Measurements from ENCODE around the gene NADSYN1. TPM values are rescaled to one million over a fixed set of nuclear protein-coding genes. Genes with fewer than 3 reads are reported as not detected.

The NADSYN1 gene
- total RNA-seq, 1 donor from 2014 or later: 22.1 TPM

- no peak for ATAC-seq
- no peak for DNase-seq (ENCODE audit: missing footprints)
- intact Hi-C loops (cut with DNase I): loop anchor here (10.0 kb wide), 1 partner anchor 494 kb away; the partner anchor contains the start of genes RNF121 and XNDC1N
Measured at GRCh38 chr11:71431271-71431670, 21.7 kb upstream of the NADSYN1 start.

DNA sequence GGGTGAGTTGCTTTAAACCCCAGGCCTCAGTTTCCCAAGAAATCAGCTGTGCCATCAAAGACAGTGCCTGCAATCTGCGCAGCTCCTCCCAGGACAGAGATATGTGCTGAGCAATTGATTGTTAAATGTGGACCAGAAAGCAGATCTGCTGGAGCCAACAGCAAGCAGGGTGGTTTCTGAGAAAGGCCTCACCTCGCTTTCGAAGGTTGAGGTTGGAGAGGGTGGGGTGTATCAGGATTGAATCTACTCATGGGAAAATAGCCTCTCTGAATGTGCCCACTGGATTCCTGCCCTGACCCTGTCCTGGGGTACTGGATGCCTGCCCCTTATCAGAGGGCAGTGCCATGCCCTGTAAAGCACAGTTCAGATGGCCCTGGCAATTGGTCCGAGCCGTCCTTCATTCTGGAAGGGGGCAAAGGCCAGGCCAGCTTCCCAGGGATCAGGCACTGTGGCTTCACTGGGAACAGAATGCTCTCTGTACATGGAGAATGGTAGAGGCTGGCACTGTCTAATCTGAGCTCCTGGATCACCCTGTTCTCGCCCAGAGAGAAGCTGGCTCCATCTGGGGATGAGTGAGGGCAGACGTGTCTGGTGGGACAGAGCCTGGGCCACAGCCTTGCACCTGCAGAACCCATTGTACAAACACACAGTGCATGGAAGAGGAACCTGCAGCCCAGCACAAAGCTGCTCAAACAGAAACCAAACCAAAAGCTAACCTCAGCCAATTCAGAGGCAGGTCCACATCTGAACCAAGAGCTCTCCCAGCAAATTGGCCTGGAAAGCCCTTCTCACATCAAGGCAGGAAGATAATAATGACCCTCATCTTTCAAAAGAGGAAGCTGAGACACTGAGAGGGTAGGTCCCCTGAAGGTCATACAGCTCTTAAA lies 20.0 kb upstream of the NADSYN1 start:
- DNase-seq (ENCODE audit: missing footprints) (no peak), ATAC-seq (peak; percentile 73)
- intact Hi-C loops (cut with DNase I): loop anchor here (10.0 kb wide), 1 partner anchor 492 kb away; the partner anchor contains the start of genes RNF121 and XNDC1N

GRCh38 chr11:71433648-71434450 lies 19.2 kb upstream of the NADSYN1 start:
- DNase-seq (ENCODE audit: missing footprints): peak; percentile 84
- intact Hi-C loops (cut with DNase I): loop anchor here (10.0 kb wide), 1 partner anchor 491 kb away; the partner anchor contains the start of genes RNF121 and XNDC1N
- ATAC-seq: peak; percentile 65

- intact Hi-C loops (cut with DNase I): loop anchor here (10.0 kb wide), 1 partner anchor 490 kb away; the partner anchor contains the start of genes RNF121 and XNDC1N
- ATAC-seq: no peak
- no peak for DNase-seq (ENCODE audit: missing footprints)
Measured at GRCh38 chr11:71434576-71435130, 18.4 kb upstream of the NADSYN1 start.

DNA sequence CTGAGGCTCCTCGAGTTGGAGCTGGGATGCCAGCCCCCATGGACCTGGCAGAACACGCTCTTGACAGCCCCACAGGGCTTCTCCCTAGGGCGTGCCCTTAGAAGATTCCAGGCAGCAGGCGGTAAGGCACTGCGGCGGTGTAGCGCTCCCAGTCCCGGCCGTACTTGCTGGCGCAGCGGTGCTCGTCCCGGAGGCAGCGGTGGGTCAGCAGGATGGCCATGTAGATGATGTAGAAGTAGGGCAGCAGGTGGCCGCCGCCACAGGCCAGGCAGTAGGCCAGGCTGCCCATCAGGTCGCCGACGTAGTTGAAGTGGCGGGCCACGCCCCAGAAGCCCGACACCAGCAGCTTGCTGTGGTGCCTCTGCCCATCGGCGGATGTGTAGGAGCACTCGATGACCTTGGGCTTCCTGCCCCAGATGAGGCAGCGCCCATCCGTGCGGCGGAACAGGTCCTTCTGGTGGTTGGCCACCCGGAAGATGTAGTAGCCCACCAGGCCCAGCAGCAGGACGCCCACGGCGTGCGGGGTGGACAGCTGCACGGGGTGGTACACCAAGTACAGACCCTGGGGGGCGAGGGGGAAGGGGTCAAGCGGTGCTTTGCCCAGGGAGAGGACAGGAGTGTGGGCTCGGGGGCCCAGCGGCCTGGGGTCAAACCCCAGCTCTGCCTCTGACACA lies 17.6 kb upstream of the NADSYN1 start:
- intact Hi-C loops (cut with DNase I): loop anchor here (10.0 kb wide), 1 partner anchor 489 kb away; the partner anchor contains the start of genes RNF121 and XNDC1N

DNA sequence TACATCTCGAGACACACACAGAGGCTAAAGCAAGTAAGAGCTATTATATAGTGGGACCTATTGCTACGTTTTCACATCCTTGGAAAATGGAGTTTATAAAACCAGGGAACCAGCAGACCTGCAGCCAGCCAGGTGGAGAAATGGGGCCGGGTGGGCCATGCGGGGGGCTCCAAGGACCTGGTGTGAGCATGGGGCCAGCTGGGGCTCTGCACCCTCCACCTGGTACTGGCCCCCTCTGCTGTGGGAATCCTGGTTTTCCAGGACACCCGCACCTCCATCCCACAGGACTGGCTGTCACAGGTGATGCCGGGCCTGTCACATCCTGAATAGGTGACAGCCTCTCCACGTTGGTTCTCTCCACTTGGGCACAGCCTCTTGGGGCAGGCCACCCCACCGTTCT lies 16.1 kb upstream of the NADSYN1 start:
- DNase-seq (ENCODE audit: missing footprints) (no peak), ATAC-seq (no peak)
- intact Hi-C loops (cut with DNase I): loop anchor here (10.0 kb wide), 1 partner anchor 488 kb away; the partner anchor contains the start of genes RNF121 and XNDC1N

More for the DNA sequence above, 17.6 kb upstream of the NADSYN1 start:
- no peak for ATAC-seq
- DNase-seq (ENCODE audit: missing footprints): no peak

DNA sequence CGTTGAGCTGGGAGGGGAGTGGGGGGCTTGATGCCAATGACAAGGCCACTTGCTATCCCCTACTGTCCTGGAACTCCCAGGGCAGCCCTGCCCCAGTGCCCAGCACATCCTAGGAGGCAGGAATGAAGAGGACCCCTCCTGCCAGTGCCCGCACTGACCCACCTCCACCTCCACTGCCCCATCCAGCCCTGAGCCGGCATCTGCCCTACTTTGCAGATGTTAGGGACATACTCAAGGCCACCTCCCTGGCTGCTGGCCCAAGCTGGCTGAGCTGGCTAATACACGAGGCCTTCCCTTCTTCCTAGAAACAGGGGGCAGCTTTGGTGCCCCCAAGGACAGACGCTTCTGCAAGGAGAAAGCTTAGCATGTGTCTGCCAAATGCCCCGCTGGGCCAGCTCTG lies 15.6 kb upstream of the NADSYN1 start:
- intact Hi-C loops (cut with DNase I): loop anchor here (10.0 kb wide), 1 partner anchor 487 kb away; the partner anchor contains the start of genes RNF121 and XNDC1N
- ATAC-seq (no peak), DNase-seq (ENCODE audit: missing footprints) (peak; percentile 71)

DNA sequence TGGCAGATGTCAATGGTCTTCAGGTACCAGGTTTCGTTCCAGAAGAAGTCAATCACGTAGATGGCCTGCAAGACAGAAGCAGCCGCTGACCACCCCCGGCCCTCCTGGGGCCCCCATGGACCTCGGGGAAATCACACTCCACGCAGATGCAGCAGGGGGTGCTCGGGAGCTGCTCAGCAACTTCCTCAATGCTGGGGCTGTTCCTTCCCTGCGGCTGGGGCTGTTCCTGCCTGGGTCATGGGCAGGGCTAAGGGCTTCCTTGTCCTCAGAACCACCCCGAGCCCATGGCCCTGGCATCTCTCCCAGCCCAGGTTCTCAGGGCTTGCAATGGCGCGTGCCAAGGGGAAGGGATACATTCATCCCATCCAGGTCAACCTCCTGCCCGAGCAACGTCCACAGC lies 15.1 kb upstream of the NADSYN1 start:
- DNase-seq (ENCODE audit: missing footprints) (no peak), ATAC-seq (no peak)
- intact Hi-C loops (cut with DNase I): loop anchor here (10.0 kb wide), 1 partner anchor 487 kb away; the partner anchor contains the start of genes RNF121 and XNDC1N

GRCh38 chr11:71438650-71439049 lies 14.4 kb upstream of the NADSYN1 start:
- DNase-seq (ENCODE audit: missing footprints): no peak
- intact Hi-C loops (cut with DNase I): loop anchor here (10.0 kb wide), 1 partner anchor 486 kb away; the partner anchor contains the start of genes RNF121 and XNDC1N
- ATAC-seq: no peak

GRCh38 chr11:71440021-71440755 lies 12.8 kb upstream of the NADSYN1 start:
- intact Hi-C loops (cut with DNase I): no loop called here
- DNase-seq (ENCODE audit: missing footprints) (no peak), ATAC-seq (no peak)

DNA sequence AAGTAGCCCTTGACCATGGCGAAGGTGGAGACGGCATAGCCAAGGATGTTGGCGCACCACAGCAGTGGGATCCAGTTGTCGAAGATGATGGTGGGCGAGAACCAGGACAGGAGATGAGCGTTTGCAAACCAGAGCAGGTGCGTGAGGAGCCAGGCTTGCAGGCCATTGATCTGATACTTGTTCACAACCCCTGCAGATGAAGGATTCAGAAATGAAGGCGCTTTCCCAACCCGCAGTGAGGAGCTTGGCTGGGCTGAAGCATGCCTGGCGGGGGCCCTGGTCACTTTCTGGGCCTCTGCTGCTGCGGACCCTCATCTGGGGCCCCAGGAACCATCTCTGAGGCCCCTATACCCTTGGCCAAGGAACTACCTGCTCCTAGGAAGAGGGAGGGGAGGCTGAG lies 11.8 kb upstream of the NADSYN1 start:
- ATAC-seq (no peak), DNase-seq (ENCODE audit: missing footprints) (no peak)
- intact Hi-C loops (cut with DNase I): no loop called here

GRCh38 chr11:71442123-71442522 lies 10.9 kb upstream of the NADSYN1 start:
- intact Hi-C loops (cut with DNase I): no loop called here
- ATAC-seq: no peak
- DNase-seq (ENCODE audit: missing footprints): no peak

DNA sequence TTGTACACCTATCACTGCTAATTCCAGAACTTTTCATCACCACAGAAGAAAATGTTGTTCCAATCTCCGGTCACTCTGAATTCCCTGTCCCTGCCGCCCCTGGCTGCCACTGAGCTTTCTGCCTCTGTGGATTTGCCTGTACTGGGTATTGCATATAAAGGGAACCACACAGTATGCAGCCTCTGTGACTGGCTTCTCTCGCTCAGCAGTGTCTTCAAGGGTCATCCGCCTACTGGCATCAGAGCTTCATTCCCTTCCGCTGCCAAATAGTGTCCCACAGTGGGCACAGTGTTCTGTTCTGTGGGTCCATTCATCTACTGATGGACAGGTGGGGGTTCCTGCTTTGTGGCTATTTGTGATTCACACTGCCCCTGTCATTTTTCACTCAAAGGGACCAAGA lies 10.1 kb upstream of the NADSYN1 start:
- intact Hi-C loops (cut with DNase I): no loop called here
- ATAC-seq (no peak), DNase-seq (ENCODE audit: missing footprints) (no peak)

DNA sequence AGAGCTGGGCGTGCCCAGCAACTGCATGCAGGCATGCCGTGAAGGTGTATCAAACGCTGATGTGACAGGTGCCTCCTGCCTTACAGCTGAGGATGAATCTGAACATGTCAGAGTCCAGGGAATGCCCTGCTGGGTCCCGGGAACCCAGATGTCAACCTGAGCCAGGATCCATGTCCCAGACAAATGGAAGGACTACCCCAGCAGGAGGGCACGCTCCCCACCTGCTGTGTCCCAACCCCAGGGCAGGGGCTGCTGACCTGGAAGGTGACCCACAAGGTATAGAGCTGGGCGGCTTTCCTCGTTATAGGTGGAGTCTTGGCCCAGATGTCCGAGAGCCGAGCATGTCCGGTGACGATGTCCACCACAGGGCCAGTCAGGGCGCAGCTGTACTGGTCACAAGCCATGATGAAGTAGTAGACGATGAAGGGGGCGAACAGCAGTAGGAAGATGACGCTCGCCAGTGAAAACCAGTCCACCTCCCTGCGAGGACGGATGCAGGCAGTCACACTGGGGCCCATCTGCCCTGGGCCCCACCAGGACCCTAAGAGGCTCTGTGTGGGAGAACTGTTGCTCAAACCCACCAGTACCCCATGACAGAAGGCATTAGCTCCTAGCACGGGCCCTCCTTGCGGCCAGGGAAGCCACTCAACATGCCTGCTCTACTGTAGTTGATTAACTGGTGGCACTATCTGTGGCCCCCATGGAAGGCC lies 9.1 kb upstream of the NADSYN1 start:
- DNase-seq (ENCODE audit: missing footprints) (no peak), ATAC-seq (no peak)
- intact Hi-C loops (cut with DNase I): no loop called here

DNA sequence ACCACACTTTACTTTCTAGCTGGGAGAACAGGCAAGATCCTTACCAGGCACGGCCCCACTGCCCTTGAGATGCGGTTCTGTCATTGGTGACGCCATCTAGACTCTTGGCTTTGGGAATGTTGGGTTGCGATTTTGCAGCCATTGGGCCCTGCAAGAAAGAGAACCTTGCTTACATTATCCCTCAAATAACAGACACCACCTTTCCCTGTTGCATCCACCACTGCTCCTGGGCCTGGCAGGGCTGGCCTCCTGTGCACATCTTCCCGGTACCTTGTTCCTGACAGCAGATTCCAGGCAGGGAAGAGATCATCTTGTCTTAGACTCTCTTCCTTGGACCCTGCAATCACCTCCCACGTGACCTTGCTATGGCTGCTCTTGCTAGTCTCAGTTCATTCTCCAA lies 8.2 kb upstream of the NADSYN1 start:
- DNase-seq (ENCODE audit: missing footprints) (no peak), ATAC-seq (no peak)
- intact Hi-C loops (cut with DNase I): no loop called here

DNA sequence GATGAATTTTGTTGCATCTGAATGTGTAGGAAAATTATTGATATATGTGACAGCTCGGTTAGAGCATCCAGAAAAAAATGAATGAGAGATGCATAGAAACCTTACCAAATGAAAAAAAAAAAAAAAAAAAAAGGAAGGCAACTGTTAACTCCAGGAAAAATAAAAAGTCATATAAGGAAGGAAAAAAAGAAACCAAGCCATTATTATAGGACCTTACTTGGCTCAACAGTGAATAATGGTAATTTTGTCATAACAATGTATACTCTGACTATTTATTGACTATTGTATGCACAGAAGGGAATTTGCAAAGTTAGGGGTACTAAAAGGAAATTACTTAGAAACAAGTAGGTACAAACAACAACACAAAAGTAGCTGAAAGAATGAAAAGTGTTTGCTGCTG lies 6.9 kb upstream of the NADSYN1 start:
- ATAC-seq (no peak), DNase-seq (ENCODE audit: missing footprints) (no peak)
- intact Hi-C loops (cut with DNase I): no loop called here

Data from Right ventricle myocardium inferior (tissue), 1 donor.